GM19372 (cell line): ENCODE measurements around the gene MAP3K2.

Source experiments
- ATAC-seq: cut with Tn5 transposase; IDR thresholded peaks from one replicate; pipeline ENCODE4 v1.9.1; 2021; ENCODE audit warnings: mild to moderate bottlenecking, low read depth, moderate library complexity; ENCODE audit not compliant: unreplicated experiment

The MAP3K2 gene

GRCh38 chr2:127310980-127311379, 76.8 kb downstream of the MAP3K2 start:
- no peak for ATAC-seq

GRCh38 chr2:127309468-127309867, 78.3 kb downstream of the MAP3K2 start:
- no peak for ATAC-seq

DNA sequence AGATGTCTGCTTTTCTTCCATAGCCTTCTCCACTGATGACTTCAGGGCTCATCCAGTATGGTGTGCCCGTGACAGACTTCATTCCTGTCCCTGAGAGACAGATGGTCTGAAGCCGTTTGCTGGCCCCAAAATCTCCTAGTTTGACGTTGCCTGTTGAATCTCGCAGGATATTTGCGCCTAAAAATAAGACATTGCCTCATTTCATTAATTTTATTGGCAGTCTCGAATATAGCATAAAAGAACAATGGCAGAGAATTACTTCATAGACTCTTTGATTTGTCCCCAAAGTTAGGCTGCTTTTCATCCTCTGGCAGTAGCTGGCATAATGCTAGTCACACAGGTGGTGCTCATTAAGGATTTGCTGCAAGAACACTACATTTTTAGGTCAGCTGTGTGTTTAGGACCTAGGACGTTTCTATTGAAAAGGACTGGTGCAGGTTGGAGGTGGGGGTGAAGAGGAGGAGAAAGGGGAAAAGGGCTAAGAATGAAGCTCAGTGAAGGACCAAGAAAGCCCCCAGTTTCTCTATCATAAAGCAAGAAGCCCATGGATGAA, 79.1 kb downstream of the MAP3K2 start:
- ATAC-seq = no peak

DNA sequence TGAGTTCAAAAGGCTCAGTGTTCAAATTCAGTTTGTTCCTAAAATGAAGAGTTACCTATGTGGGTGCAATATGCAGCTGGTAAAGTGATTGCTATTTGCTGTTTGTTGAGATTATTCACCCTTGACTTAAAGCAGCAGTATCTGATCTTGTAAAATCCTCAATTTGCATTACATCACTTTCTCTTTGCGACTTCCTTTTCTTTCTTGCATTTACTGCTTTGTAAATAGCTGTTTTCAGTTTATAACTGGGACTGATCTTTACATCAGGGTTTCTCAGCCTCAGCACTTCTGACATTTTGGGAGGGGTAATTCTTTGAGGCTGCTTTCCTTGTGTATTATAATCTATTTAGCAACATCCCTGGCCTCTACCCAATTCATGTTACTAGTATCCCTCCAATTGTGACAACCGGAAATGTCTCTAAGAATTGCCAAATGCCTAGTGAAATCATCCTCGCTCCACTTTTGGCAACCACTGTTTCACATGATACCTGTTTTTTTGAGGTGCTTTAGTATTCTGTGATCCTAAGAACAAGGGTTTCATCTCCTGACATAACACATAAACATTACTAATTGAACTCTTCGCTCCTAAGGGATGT, 81.7 kb downstream of the MAP3K2 start:
- ATAC-seq = no peak

DNA sequence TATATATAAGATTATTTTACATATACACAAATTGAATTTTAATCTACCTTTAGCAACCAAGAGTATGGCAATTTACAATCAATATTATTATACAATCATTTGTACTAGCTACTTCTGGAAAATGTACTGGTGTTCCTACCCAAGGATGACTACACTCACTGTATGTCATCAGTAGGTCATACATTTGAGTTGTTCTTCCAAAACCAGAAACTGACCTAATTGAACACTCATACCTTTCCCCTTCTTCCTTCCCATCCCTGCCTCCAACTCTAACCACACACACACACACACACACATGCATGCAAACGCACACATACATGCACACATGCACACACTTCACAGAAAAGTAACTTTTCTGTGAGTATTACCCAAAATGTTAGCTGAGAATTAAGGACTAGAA, 85.6 kb downstream of the MAP3K2 start:
- ATAC-seq = no peak

GRCh38 chr2:127293748-127294562, 93.8 kb downstream of the MAP3K2 start, which contains the start of gene ERCC3:
Gene ERCC3 (minus strand): TSS chr2:127294144. CDS start chr2:127294081, 63 bp downstream.
- peak; percentile 99 for ATAC-seq

- no peak for ATAC-seq
Observed at GRCh38 chr2:127293386-127293747, 94.4 kb downstream of the MAP3K2 start.

- no peak for ATAC-seq
Observed at GRCh38 chr2:127288274-127288673, 99.5 kb downstream of the MAP3K2 start.

DNA sequence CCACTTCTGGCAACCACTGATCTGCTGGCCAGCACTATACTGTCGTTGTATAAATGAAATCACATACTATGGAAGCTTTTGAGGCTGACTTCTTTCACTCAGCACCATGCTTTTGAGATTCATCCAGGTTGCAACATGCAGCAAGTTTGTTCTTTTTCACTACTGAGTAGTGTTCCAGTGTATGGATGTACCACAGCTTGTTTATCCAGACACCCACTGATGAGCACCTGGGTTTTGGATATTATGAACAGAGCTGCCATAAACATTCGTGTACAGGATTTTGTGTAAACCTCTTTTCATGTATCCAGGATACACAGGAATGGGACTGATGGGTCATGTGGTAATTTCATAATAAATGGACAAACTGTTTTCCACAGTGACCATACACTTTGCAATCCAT, 104.5 kb downstream of the MAP3K2 start:
- ATAC-seq = no peak

DNA sequence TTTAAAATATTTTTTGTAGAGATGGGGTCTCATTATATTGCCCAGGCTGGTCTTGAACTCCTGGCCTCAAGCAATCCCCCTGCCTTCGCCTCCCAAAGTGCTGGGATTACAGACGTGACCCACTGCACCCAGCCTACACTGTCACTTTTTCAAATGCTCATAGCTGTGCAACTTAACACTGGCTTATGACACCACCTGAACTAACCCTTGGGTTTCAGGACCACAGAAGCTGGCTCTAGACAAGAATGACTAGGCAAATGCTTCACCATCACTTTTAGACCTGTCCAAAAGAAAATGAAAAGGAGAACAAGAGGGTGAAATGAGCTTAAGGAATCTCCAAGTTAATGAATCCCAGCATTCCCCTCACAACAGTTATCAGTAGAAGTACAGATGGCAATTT, 107.1 kb downstream of the MAP3K2 start:
- ATAC-seq = no peak

GRCh38 chr2:127279781-127280180, 108.0 kb downstream of the MAP3K2 start:
- no peak for ATAC-seq

DNA sequence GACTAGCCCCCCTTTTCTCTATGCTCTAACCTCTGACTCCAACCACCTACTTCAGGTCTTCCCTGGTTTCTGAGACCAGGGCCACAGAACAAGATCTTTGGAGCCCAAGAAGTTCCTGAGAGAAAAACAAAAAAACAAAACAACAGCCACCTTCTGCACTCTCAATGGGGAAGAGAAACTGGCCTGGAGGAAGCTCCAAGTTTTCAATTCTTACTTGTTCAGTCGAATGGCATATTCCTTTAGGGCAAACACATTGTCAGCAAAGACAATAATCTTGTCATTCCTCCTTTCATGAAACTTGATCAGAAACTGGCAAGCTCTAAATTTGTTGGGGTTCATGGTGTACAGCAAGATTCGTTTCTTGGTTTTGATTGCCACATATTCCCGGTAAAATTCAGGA, 108.8 kb downstream of the MAP3K2 start:
- no peak for ATAC-seq

- peak; percentile 84 for ATAC-seq
Observed at GRCh38 chr2:127277028-127277427, 110.7 kb downstream of the MAP3K2 start.

DNA sequence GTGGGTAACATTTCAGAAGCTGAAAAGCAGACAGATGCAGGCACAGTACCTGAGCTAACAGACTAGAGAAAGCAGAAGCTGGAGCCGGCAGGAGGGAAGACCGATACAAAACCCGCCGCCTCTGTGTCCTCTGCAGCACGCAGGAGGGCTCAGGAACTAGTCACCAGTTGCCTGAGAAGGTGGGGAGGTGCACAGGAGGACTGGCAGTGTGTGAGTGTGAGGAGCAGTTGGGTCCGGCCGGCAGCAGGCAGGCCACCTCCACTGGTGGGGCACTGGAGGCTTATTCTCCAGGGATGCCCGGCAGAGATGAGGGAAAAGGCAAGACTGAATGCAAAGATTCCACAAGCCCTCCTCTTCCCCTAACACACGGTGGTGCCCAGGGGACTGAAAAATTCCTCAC, 112.0 kb downstream of the MAP3K2 start:
- ATAC-seq = no peak

DNA sequence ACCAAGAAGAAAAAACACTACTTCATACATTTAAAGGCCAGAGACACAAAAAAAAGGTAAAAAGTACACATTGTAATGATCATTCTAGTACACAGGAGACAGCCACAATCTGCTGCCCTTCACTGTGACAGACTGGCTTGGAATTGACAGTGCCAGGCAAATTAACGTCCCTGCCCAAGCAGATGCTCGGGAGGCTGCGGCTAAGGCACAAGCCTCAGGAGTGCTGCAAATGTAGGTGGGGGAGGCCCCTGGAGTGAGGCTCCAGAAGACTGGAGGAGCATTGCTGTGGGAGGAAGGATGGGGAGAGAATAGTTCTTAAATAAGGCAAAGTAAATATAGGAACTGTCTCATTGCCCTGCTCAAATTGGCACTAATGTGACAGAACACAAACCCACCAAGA, 112.4 kb downstream of the MAP3K2 start:
- no peak for ATAC-seq

GRCh38 chr2:127270663-127271062, 117.1 kb downstream of the MAP3K2 start:
- ATAC-seq = no peak

- no peak for ATAC-seq
Observed at GRCh38 chr2:127261804-127262406, 125.9 kb downstream of the MAP3K2 start.

DNA sequence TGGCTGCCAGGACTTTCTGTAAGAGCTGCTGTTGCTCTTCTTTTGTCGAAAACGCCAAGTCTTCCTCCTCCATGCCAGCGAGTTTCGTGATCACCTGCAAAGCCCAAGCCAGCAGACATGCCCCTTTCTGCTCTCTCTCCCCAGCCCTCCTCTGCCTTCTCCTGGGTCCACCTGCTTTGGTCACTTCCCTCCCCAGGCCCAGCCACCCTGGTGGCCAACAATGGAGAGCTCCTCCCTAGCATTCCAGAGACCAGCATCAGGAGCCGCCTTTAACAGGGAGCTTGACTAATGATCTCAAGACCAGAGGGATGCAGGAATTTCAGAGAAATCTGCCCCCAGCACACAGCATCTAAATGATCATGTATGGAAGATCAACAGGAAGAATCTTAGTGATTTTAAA, 128.4 kb downstream of the MAP3K2 start:
- no peak for ATAC-seq

GRCh38 chr2:127256866-127257265, 130.9 kb downstream of the MAP3K2 start:
- no peak for ATAC-seq

DNA sequence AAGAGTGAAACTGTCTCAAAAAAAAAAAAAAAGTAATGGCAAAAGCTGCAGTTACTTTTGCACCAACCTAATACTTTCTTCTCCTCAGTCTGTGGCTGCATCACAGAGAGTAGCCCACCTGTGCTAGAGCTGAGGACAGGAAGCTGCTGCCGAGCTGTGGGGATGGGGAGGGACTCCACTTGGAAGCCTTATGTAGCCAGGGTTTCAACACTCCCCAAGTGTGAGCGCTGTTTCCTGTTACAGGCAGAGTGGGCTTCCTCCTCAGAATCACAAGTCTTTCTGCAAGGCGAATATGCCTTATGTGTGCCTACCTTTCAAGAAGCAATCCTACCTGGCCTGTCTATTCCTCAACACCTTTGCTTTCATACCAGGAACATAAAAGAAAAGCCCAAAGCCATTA, 131.4 kb downstream of the MAP3K2 start:
- no peak for ATAC-seq

GRCh38 chr2:127255721-127256120, 132.1 kb downstream of the MAP3K2 start:
- no peak for ATAC-seq
